ENCODE results near the gene PHRF1. TPM values are rescaled to one million over a fixed set of nuclear protein-coding genes. Genes with fewer than 3 reads are reported as not detected.
A peak's percentile ranks its signal among the peaks of the same experiment; 100 is the strongest.

Gene PHRF1
- total and polyA plus RNA-seq, 9 of the 15 experiments (the other 6 are each of a cell fraction or from before 2014, with no cell fraction given), result 0.07 to 37.2 (median 7.7) TPM

DNA sequence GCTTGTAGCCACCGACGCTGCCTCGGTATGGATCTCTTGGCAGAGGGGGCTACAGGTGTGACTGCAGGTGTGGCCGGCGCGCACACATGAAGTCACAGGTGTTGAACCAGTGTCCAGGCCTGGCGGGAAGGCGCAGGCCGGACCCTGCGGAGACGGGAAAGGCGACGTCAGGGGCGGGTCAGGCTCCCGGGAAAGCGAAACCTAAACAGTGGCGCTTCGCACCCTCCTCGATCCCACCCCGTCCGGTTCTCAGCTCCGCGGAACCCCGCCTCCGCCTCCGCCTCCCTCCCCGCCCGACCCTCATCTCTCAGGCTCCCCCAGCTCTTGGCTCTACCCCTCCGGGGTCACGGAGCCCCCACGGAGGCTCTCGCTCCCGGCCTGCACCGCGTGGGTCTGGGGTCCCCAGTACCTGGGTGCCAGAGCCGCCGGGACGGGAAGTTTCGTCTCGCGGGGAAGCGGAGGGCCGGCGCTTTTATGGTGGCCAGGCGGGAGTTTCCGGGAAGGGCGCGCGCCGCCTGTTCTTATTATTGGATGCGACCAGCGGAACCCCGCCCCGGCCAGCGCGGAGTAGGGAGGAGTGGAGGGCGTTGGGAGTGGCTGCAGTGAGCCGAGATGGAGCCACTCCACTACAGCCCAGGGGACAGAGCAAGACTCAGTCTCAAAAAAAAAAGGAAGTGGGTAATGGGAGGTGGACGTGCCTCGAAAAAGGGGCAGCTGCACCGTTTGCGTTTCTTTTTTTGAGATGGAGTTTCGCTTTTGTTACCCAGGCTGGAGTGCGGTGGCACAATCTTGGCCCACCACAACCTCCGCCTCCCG lies 39.4 kb downstream of the PHRF1 start, which contains the start of gene IRF7 (continued):
- TF ChIP-seq DMBX1 (CRISPR knock-in tag; IDR thresholded peaks at IDR 0.05; ENCODE audit: borderline replicate concordance), result no peak
- peak; percentile 36; the same call in 1 of the 2 replicates for TF ChIP-seq EP400 (IDR thresholded peaks at IDR 0.05)
- TF ChIP-seq ADNP (tag; IDR thresholded peaks at IDR 0.05), result no peak
- TF ChIP-seq HDAC1 (IDR thresholded peaks at IDR 0.05), result no peak
- TF ChIP-seq MAZ (CRISPR knock-in tag; conservative IDR thresholded peaks at IDR 0.05 in 1 of 2, IDR thresholded peaks at IDR 0.05 in 1 of 2), result peak; percentile 74 to 76; a peak in 3 of 4 replicates
- peak; percentile 58 for TF ChIP-seq HNRNPLL (IDR thresholded peaks at IDR 0.05; ENCODE audit: low read depth, low read length, poor library complexity, severe bottlenecking)
- 0 out of 2 replicates have a peak, but pooled peaks have one; percentile 42 for TF ChIP-seq ZFP91 (CRISPR knock-in tag; IDR thresholded peaks at IDR 0.05)
- TF ChIP-seq MAX (CRISPR knock-in tag; IDR thresholded peaks at IDR 0.05), result no peak
- 0 out of 2 replicates have a peak, but pooled peaks have one; percentile 29 for TF ChIP-seq MBD2 (IDR thresholded peaks at IDR 0.05; ENCODE audit: borderline replicate concordance, low read depth)
- TF ChIP-seq RBFOX2 (IDR thresholded peaks at IDR 0.05; ENCODE audit: low read depth, low read length), result peak; percentile 88
- no peak for TF ChIP-seq RBM15 (IDR thresholded peaks at IDR 0.05; ENCODE audit: insufficient read depth, low read length)
- TF ChIP-seq TBP (optimal IDR thresholded peaks at IDR 0.05; ENCODE audit: low read depth, low read length), result peak; percentile 73
- TF ChIP-seq YY1 (IDR thresholded peaks at IDR 0.05; ENCODE audit: borderline replicate concordance in 1 of 3, control insufficient read depth in 1 of 3, extremely low read depth in 1 of 3, insufficient read depth in 3 of 3, insufficient read length in 1 of 3, insufficient replicate concordance in 2 of 3, low read depth in 1 of 3, low read length in 2 of 3), result peak in 1 of 3 experiments; percentile 26
- peak; percentile 78 for TF ChIP-seq SUPT5H (IDR thresholded peaks at IDR 0.05)
- TF ChIP-seq SRSF3 (IDR thresholded peaks at IDR 0.05; ENCODE audit: insufficient read depth, low read length), result no peak
- TF ChIP-seq GTF2E2 (tag; IDR thresholded peaks at IDR 0.05), result no peak
- no peak for TF ChIP-seq ZNF444 (CRISPR knock-in tag; IDR thresholded peaks at IDR 0.05)
- peak; percentile 58 for TF ChIP-seq PCBP1 (IDR thresholded peaks at IDR 0.05; ENCODE audit: low read depth, low read length, poor library complexity, severe bottlenecking)
- TF ChIP-seq, protein P1, sequence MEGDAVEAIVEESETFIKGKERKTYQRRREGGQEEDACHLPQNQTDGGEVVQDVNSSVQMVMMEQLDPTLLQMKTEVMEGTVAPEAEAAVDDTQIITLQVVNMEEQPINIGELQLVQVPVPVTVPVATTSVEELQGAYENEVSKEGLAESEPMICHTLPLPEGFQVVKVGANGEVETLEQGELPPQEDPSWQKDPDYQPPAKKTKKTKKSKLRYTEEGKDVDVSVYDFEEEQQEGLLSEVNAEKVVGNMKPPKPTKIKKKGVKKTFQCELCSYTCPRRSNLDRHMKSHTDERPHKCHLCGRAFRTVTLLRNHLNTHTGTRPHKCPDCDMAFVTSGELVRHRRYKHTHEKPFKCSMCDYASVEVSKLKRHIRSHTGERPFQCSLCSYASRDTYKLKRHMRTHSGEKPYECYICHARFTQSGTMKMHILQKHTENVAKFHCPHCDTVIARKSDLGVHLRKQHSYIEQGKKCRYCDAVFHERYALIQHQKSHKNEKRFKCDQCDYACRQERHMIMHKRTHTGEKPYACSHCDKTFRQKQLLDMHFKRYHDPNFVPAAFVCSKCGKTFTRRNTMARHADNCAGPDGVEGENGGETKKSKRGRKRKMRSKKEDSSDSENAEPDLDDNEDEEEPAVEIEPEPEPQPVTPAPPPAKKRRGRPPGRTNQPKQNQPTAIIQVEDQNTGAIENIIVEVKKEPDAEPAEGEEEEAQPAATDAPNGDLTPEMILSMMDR (IDR thresholded peaks at IDR 0.05 in 2 of 3, conservative IDR thresholded peaks at IDR 0.05 in 1 of 3; ENCODE audit: insufficient read depth in 2 of 3, low read depth in 1 of 3, low read length in 3 of 3), result no peak
- no peak for TF ChIP-seq TOE1 (IDR thresholded peaks at IDR 0.05; ENCODE audit: borderline replicate concordance)
- TF ChIP-seq TOE1 (CRISPR knock-in tag; IDR thresholded peaks at IDR 0.05; ENCODE audit: borderline replicate concordance, low read depth), result no peak

All from K562 (cell line).